T-helper 17 cell (primary cell): ENCODE measurements around the gene TRABD2B. TPM values are rescaled to one million over a fixed set of nuclear protein-coding genes. Genes with fewer than 3 reads are reported as not detected.

Source experiments
- ATAC-seq: fragments of 150-1000 bp; cut with Tn5 transposase; 2 replicates; pipeline ENCODE4 v1.10.0; 2021; ENCODE audit warnings: mild to moderate bottlenecking, moderate library complexity
- DNase-seq, 3 donors: peaks; one replicate each; pipeline versions ENCODE4 v3.0.0 to v3.0.0-alpha.2; 2020 to 2021
- H3K9me3 ChIP-seq: one replicate; pipeline ENCODE4 v1.7.0; 2013; ENCODE audit warnings: low read length, mild to moderate bottlenecking; ENCODE audit not compliant: control insufficient read depth, poor library complexity, severe bottlenecking
- H3K27ac Mint-ChIP-seq: one replicate; pipeline ENCODE4 v1.8.0; 2022; ENCODE audit warnings: mild to moderate bottlenecking, moderate library complexity, mixed read lengths
- H3K27me3 Mint-ChIP-seq: one replicate; pipeline ENCODE4 v1.8.0; 2022; ENCODE audit warnings: mixed read lengths
- H3K36me3 Mint-ChIP-seq: one replicate; pipeline ENCODE4 v1.8.0; 2022; ENCODE audit warnings: low read depth, mixed read lengths
- H3K4me1 Mint-ChIP-seq: one replicate; pipeline ENCODE4 v1.8.0; 2022; ENCODE audit warnings: mild to moderate bottlenecking, mixed read lengths
- H3K4me3 Mint-ChIP-seq: one replicate; pipeline ENCODE4 v1.8.0; 2022; ENCODE audit warnings: mild to moderate bottlenecking, moderate library complexity, mixed read lengths
- total RNA-seq, 4 donors: library from RNA in 2 of 4; stranded (reverse) in 2 of 4; gene quantifications; one replicate each; pipeline ENCODE4 v1.2.3 and lab custom pipeline; 2022 to 2026

TRABD2B gene
- total RNA-seq, 2 donors from 2014 or later: not detected

GRCh38 chr1:47995306-47996050 lies 1.7 kb downstream of the TRABD2B start:
- Mint-ChIP-seq H3K4me3 (peak overlapping the region; percentile 82), H3K27ac (no peak overlapping the region), H3K27me3 (peaks cover 78% of the 10 kb centered on the region), H3K36me3 (peaks cover 6% of the 10 kb centered on the region), H3K4me1 (peaks cover 8% of the 10 kb centered on the region)
- DNase-seq: no peak
- ATAC-seq: no peak
- H3K9me3 ChIP-seq: no peaks in the 10 kb centered on the region

GRCh38 chr1:47993881-47994625 lies 3.1 kb downstream of the TRABD2B start:
- peaks cover 6% of the 10 kb centered on the region for H3K36me3 Mint-ChIP-seq
- no peak overlapping the region for H3K4me3 Mint-ChIP-seq
- DNase-seq (no peak), ATAC-seq (no peak)
- no peak overlapping the region for H3K27ac Mint-ChIP-seq
- no peaks in the 10 kb centered on the region for H3K9me3 ChIP-seq
- H3K27me3 Mint-ChIP-seq: peaks cover 75% of the 10 kb centered on the region
- H3K4me1 Mint-ChIP-seq: peaks cover 8% of the 10 kb centered on the region

- Mint-ChIP-seq H3K4me1 (peaks cover 8% of the 10 kb centered on the region), H3K27ac (no peak overlapping the region), H3K36me3 (peaks cover 6% of the 10 kb centered on the region), H3K4me3 (no peak overlapping the region), H3K27me3 (peaks cover 70% of the 10 kb centered on the region)
- no peak for ATAC-seq
- DNase-seq: no peak
- H3K9me3 ChIP-seq: no peaks in the 10 kb centered on the region
These were observed 3.8 kb downstream of the TRABD2B start for GRCh38 chr1:47993416-47993740.

- DNase-seq (no peak), ATAC-seq (no peak)
- Mint-ChIP-seq H3K27me3 (peaks cover 70% of the 10 kb centered on the region), H3K4me1 (peaks cover 8% of the 10 kb centered on the region), H3K36me3 (peaks cover 6% of the 10 kb centered on the region), H3K27ac (no peak overlapping the region), H3K4me3 (no peak overlapping the region)
- H3K9me3 ChIP-seq: no peaks in the 10 kb centered on the region
These were observed 4.3 kb downstream of the TRABD2B start for GRCh38 chr1:47992720-47993415.

- peaks cover 75% of the 10 kb centered on the region for H3K27me3 Mint-ChIP-seq
These were observed 5.5 kb downstream of the TRABD2B start for GRCh38 chr1:47991673-47992072.

GRCh38 chr1:47991187-47991586 lies 6.0 kb downstream of the TRABD2B start:
- Mint-ChIP-seq H3K27ac (no peak overlapping the region), H3K36me3 (peaks cover 5% of the 10 kb centered on the region), H3K4me3 (no peak overlapping the region), H3K4me1 (peaks cover 4% of the 10 kb centered on the region), H3K27me3 (peaks cover 77% of the 10 kb centered on the region)
- DNase-seq (no peak), ATAC-seq (no peak)
- H3K9me3 ChIP-seq: no peaks in the 10 kb centered on the region

More at GRCh38 chr1:47991673-47992072, 5.5 kb downstream of the TRABD2B start:
- Mint-ChIP-seq H3K27ac (no peak overlapping the region), H3K4me1 (peaks cover 5% of the 10 kb centered on the region), H3K4me3 (no peak overlapping the region), H3K36me3 (peaks cover 6% of the 10 kb centered on the region)
- ATAC-seq (no peak), DNase-seq (no peak)
- H3K9me3 ChIP-seq: no peaks in the 10 kb centered on the region

- no peaks in the 10 kb centered on the region for H3K9me3 ChIP-seq
- H3K4me1 Mint-ChIP-seq: no peaks in the 10 kb centered on the region
- no peak overlapping the region for H3K4me3 Mint-ChIP-seq
- ATAC-seq (no peak), DNase-seq (no peak)
- no peaks in the 10 kb centered on the region for H3K36me3 Mint-ChIP-seq
- no peak overlapping the region for H3K27ac Mint-ChIP-seq
- peaks cover 77% of the 10 kb centered on the region for H3K27me3 Mint-ChIP-seq
These were observed 6.9 kb downstream of the TRABD2B start for GRCh38 chr1:47990286-47990685.

- no peaks in the 10 kb centered on the region for H3K36me3 Mint-ChIP-seq
- peaks cover 78% of the 10 kb centered on the region for H3K27me3 Mint-ChIP-seq
- H3K27ac Mint-ChIP-seq: no peak overlapping the region
- DNase-seq (no peak), ATAC-seq (no peak)
- no peak overlapping the region for H3K4me3 Mint-ChIP-seq
- H3K9me3 ChIP-seq: no peaks in the 10 kb centered on the region
- H3K4me1 Mint-ChIP-seq: peaks cover 3% of the 10 kb centered on the region
These were observed 9.6 kb downstream of the TRABD2B start for GRCh38 chr1:47987601-47988000.

GRCh38 chr1:47986761-47987200 lies 10.4 kb downstream of the TRABD2B start:
- ATAC-seq (no peak), DNase-seq (no peak)
- Mint-ChIP-seq H3K4me1 (peaks cover 3% of the 10 kb centered on the region), H3K27ac (no peak overlapping the region), H3K36me3 (no peaks in the 10 kb centered on the region), H3K27me3 (peaks cover 76% of the 10 kb centered on the region), H3K4me3 (no peak overlapping the region)
- no peaks in the 10 kb centered on the region for H3K9me3 ChIP-seq

- peaks cover 68% of the 10 kb centered on the region for H3K27me3 Mint-ChIP-seq
These were observed 12.2 kb downstream of the TRABD2B start for GRCh38 chr1:47985018-47985417.

GRCh38 chr1:47984175-47984789 lies 12.9 kb downstream of the TRABD2B start:
- no peak for DNase-seq
- no peak for ATAC-seq
- Mint-ChIP-seq H3K4me3 (no peak overlapping the region), H3K4me1 (peaks cover 3% of the 10 kb centered on the region), H3K36me3 (peaks cover 3% of the 10 kb centered on the region), H3K27me3 (peaks cover 68% of the 10 kb centered on the region), H3K27ac (no peak overlapping the region)
- H3K9me3 ChIP-seq: no peaks in the 10 kb centered on the region

More at GRCh38 chr1:47985018-47985417, 12.2 kb downstream of the TRABD2B start:
- no peak for DNase-seq
- Mint-ChIP-seq H3K4me3 (no peak overlapping the region), H3K27ac (no peak overlapping the region), H3K36me3 (peaks cover 3% of the 10 kb centered on the region), H3K4me1 (peaks cover 3% of the 10 kb centered on the region)
- ATAC-seq: no peak
- no peaks in the 10 kb centered on the region for H3K9me3 ChIP-seq

- ATAC-seq: no peak
- Mint-ChIP-seq H3K4me3 (no peak overlapping the region), H3K27me3 (peaks cover 72% of the 10 kb centered on the region), H3K4me1 (peaks cover 3% of the 10 kb centered on the region), H3K36me3 (peaks cover 3% of the 10 kb centered on the region), H3K27ac (no peak overlapping the region)
- H3K9me3 ChIP-seq: no peaks in the 10 kb centered on the region
- DNase-seq: no peak
These were observed 13.5 kb downstream of the TRABD2B start for GRCh38 chr1:47983691-47984090.
